Panc1 (cell line): Measurements from ENCODE around the gene RAB8A. TPM values are rescaled to one million over a fixed set of nuclear protein-coding genes. Genes with fewer than 3 reads are reported as not detected.

ENCODE experiments used
- ATAC-seq: fragments of 200-7000 bp; cut with Tn5 transposase; 2 replicates; pipeline ENCODE4 v1.9.1; 2020; ENCODE audit warnings: mild to moderate bottlenecking, moderate library complexity
- Bru-seq: library from RNA; stranded (reverse); fragments of 400-500 nt; gene quantifications from one replicate; lab custom pipeline; 2021; lab: Mats Ljungman, UMichigan
- BruChase-seq, 2 experiments: library from RNA; stranded (reverse); fragments of 400-500 nt; gene quantifications; one replicate each; lab custom pipeline; 2021; lab: Mats Ljungman, UMichigan
- BruUV-seq: library from RNA; stranded (reverse); fragments of 400-500 nt; replicated peaks from 2 replicates; lab custom pipeline; 2021; lab: Mats Ljungman, UMichigan
- CTCF ChIA-PET: fragments of 300-600 bp; sonication (Branson Sonifier 250); formaldehyde crosslinking; loops from one replicate; lab custom pipeline; 2022; ENCODE audit warnings: antibody characterized with exemption; lab: Charles Lee
- POLR2A ChIA-PET: fragments of 300-600 bp; sonication (Branson Sonifier 250); formaldehyde crosslinking; loops from one replicate; lab custom pipeline; 2022; ENCODE audit warnings: antibody characterized with exemption; lab: Charles Lee
- DNase-seq: peaks from one replicate; pipeline ENCODE4 v3.0.0-alpha.2; 2010; ENCODE audit warnings: low read depth, low spot score
- H3K27ac ChIP-seq: 2 replicates; pipeline ENCODE4 v1.5.1; 2011; ENCODE audit warnings: mild to moderate bottlenecking, low read length, inconsistent platforms
- H3K27me3 ChIP-seq: fragments of 200-500 bp; sonication (Bioruptor generic); 2 replicates; pipeline ENCODE4 v1.6.0; 2014; ENCODE audit warnings: low read length, inconsistent platforms; ENCODE audit not compliant: control insufficient read depth, insufficient read depth
- H3K36me3 ChIP-seq: fragments of 200-500 bp; sonication (Bioruptor generic); 2 replicates; pipeline ENCODE4 v1.5.1; 2014; ENCODE audit warnings: inconsistent platforms, mild to moderate bottlenecking, low read length, moderate library complexity; ENCODE audit not compliant: control insufficient read depth, insufficient read depth
- H3K4me1 ChIP-seq: 2 replicates; pipeline ENCODE4 v1.5.1; 2011; ENCODE audit warnings: inconsistent platforms, mild to moderate bottlenecking, low read length, moderate library complexity; ENCODE audit not compliant: control insufficient read depth, insufficient read depth
- H3K4me3 ChIP-seq, 2 experiments: 2 replicates each; pipeline ENCODE4 v1.5.1; 2011 to 2012; ENCODE audit warnings: low read depth in 2 of 2, low read length in 2 of 2, mild to moderate bottlenecking in 2 of 2, inconsistent platforms in 1 of 2, moderate library complexity in 1 of 2
- H3K9me3 ChIP-seq: fragments of 200-500 bp; sonication (Bioruptor generic); 2 replicates; pipeline ENCODE4 v1.5.1; 2014; ENCODE audit warnings: low read depth, mild to moderate bottlenecking, inconsistent platforms, low read length, moderate library complexity; ENCODE audit not compliant: control insufficient read depth, insufficient read depth
- POLR2AphosphoS5 ChIP-seq: IDR thresholded peaks from 2 replicates; pipeline ENCODE4 v1.6.1; 2012; ENCODE audit warnings: mild to moderate bottlenecking, low read depth, low read length, moderate library complexity
- SIN3A ChIP-seq: IDR thresholded peaks from 2 replicates; pipeline ENCODE4 v1.6.1; 2012; ENCODE audit warnings: low read depth, mild to moderate bottlenecking, low read length, moderate library complexity, borderline replicate concordance; ENCODE audit not compliant: insufficient read depth
- TCF7L2 ChIP-seq: IDR thresholded peaks from 2 replicates; pipeline ENCODE4 v1.6.1; 2011; ENCODE audit warnings: mild to moderate bottlenecking, low read depth, low read length, inconsistent platforms
- in situ Hi-C: cut with HindIII; loops from 2 replicates; pipeline ENCODE4 v1.10.0; 2016; ENCODE audit warnings: low sequenced_read_pairs, low pct_unique_long_range_greater_than_20kb
- intact Hi-C: fragments of 100-400 bp; cut with micrococcal nuclease; formaldehyde crosslinking; loops from one replicate; pipeline ENCODE4 v1.10.0; 2022; ENCODE audit not compliant: unreplicated experiment
- long read RNA-seq: library from polyadenylated mRNA; unstranded; transcript quantifications from one replicate; pipeline ENCODE4 v2.0.0, GENCODE V29; 2021; ENCODE audit not compliant: unreplicated experiment
- polyA plus RNA-seq: library from polyadenylated mRNA; unstranded; fragments of >200 nt; gene quantifications from one replicate; pipeline ENCODE4 v1.2.1, GENCODE V29; 2012; ENCODE audit warnings: missing spikeins; ENCODE audit not compliant: insufficient read length
- total RNA-seq: library from RNA; stranded (reverse); gene quantifications from one replicate; pipeline ENCODE4 v1.2.1, GENCODE V29; 2021; ENCODE audit not compliant: unreplicated experiment
- TF ChIP-seq, protein P1 (sequence below), 2 experiments: IDR thresholded peaks; 2 replicates each; pipeline ENCODE4 v1.6.1; 2011 to 2012; ENCODE audit warnings: low read depth in 2 of 2, control low read depth in 1 of 2, low read length in 1 of 2, mild to moderate bottlenecking in 1 of 2, moderate library complexity in 1 of 2; ENCODE audit not compliant: insufficient read depth in 1 of 2
- TF ChIP-seq, protein P2 (sequence below): fragments of 450-650 bp; IDR thresholded peaks from 2 replicates; pipeline ENCODE4 v1.5.1; 2017; ENCODE audit warnings: mild to moderate bottlenecking

RAB8A gene
- 75.8 TPM for total RNA-seq
- 61.5 TPM for polyA plus RNA-seq
- Bru-seq, nascent RNA, result percentile 62 among the genes with signal in this experiment
- BruChase-seq, experiment 1, labeled RNA remaining after a 2-hour chase, result percentile 73 among the genes with signal in this experiment
- BruChase-seq, experiment 2, labeled RNA remaining after a 6-hour chase, result percentile 88 among the genes with signal in this experiment
- long read RNA-seq, transcript RAB8A-201 (8 exons, 2,827 nt), result major isoform, 158 of 171 reads
- long read RNA-seq, partial matches to known transcripts, result 7 of 171 reads
- long read RNA-seq, other reads (novel, unspliced or antisense), result 4 of 171 reads

DNA sequence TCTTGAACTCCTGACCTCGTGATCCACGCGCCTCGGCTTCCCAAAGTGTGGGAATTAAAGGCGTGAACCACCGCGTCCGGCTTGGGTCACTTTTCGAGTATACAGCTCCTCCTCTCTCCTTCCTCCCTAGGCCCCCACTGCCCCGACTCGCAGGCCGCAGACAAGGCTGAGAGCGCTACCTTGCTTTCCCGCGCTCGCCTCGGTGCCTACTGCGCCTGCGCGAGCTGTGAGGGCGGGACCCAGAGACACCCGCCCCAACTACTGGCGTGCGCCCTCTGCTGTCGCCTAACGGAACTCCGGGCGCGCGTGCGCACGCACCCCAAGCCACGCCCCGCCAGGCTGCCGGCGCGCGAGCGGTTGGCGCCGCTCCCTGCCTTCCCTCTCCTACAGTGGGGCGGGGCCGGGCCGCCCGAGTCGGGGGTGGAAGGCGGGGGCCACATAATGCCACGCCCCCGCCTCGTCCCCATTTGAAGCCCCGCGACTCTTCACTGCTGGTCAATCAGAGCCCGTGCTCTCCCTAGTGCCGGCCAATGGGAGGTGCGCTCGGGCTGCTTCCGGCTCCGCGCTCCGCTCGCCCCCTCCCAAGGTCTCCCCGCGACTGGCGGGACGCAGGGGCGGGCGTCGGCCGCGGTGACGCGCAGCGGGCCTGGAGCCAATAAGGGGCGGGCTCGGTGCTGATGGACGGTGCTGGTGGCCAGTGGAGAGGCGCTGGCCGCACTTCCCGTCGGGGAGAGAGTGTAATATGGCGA is at the start of gene RAB8A:
TSS of gene RAB8A (plus strand) at position 730 of the 749 bp plus-strand sequence. CDS start at position 743, 13 bp downstream.
- Histone ChIP-seq H3K36me3 (no peaks in the 10 kb centered on the region; the same call in 1 of the 2 replicates), H3K9me3 (no peaks in the 10 kb centered on the region), H3K4me3 (peak within 1 kb of the TSS; percentile 79 to 95), H3K4me1 (peaks cover 5% of the 10 kb centered on the region; the same call in 1 of the 2 replicates), H3K27ac (peak within 1 kb of the TSS; percentile 92), H3K27me3 (no peaks in the 10 kb centered on the region)
- CTCF ChIA-PET, result interaction anchor here (0.6 to 0.7 kb wide), 3 partner anchors 25 to 154 kb away, joined by 3 to 12 read pairs (median 3); no protein-coding TSS in a partner anchor
- POLR2A ChIA-PET, result no interaction called here
- ATAC-seq (peak; percentile 99), DNase-seq (peak; percentile 80)
- intact Hi-C loops (no loop called here), in situ Hi-C loops (no loop called here)
- no TSS peak for BruUV-seq
- TF ChIP-seq TCF7L2 (peak; percentile 81), SIN3A (peak; percentile 43; the same call in 1 of the 2 replicates)
- TF ChIP-seq, protein P1, sequence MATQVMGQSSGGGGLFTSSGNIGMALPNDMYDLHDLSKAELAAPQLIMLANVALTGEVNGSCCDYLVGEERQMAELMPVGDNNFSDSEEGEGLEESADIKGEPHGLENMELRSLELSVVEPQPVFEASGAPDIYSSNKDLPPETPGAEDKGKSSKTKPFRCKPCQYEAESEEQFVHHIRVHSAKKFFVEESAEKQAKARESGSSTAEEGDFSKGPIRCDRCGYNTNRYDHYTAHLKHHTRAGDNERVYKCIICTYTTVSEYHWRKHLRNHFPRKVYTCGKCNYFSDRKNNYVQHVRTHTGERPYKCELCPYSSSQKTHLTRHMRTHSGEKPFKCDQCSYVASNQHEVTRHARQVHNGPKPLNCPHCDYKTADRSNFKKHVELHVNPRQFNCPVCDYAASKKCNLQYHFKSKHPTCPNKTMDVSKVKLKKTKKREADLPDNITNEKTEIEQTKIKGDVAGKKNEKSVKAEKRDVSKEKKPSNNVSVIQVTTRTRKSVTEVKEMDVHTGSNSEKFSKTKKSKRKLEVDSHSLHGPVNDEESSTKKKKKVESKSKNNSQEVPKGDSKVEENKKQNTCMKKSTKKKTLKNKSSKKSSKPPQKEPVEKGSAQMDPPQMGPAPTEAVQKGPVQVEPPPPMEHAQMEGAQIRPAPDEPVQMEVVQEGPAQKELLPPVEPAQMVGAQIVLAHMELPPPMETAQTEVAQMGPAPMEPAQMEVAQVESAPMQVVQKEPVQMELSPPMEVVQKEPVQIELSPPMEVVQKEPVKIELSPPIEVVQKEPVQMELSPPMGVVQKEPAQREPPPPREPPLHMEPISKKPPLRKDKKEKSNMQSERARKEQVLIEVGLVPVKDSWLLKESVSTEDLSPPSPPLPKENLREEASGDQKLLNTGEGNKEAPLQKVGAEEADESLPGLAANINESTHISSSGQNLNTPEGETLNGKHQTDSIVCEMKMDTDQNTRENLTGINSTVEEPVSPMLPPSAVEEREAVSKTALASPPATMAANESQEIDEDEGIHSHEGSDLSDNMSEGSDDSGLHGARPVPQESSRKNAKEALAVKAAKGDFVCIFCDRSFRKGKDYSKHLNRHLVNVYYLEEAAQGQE (IDR thresholded peaks at IDR 0.05; ENCODE audit: insufficient read depth in 1 of 2, low read depth in 2 of 2, low read length in 1 of 2), result no peak
- TF ChIP-seq, protein P2, sequence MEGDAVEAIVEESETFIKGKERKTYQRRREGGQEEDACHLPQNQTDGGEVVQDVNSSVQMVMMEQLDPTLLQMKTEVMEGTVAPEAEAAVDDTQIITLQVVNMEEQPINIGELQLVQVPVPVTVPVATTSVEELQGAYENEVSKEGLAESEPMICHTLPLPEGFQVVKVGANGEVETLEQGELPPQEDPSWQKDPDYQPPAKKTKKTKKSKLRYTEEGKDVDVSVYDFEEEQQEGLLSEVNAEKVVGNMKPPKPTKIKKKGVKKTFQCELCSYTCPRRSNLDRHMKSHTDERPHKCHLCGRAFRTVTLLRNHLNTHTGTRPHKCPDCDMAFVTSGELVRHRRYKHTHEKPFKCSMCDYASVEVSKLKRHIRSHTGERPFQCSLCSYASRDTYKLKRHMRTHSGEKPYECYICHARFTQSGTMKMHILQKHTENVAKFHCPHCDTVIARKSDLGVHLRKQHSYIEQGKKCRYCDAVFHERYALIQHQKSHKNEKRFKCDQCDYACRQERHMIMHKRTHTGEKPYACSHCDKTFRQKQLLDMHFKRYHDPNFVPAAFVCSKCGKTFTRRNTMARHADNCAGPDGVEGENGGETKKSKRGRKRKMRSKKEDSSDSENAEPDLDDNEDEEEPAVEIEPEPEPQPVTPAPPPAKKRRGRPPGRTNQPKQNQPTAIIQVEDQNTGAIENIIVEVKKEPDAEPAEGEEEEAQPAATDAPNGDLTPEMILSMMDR, result peak; percentile 90

DNA sequence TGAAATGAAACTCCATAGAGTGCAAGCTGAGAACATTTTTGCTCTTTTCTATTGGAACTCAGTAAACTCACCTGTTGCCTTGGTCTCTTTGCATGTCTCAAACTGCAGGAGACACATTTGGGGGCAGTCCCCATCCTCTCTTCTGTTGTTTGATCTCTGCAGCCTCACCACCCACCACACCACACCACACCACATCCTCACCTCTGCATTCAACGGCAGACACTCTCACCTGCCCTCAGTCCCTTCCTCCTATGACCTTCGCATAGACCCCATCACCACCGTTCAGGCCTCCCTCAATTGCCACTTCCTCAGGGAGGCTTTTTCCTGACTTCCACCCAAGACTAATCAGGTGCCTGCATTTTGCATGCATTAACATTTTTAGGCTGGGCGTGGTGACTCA is 49.7 kb upstream of the RAB8A start:
- ChIA-PET CTCF (interaction anchor here (0.6 kb wide), 1 partner anchor 21 kb away, joined by 5 read pairs; no protein-coding TSS in a partner anchor), POLR2A (interaction anchor here (0.7 kb wide), 1 partner anchor 69 kb away, joined by 4 read pairs; no protein-coding TSS in a partner anchor)
- intact Hi-C loops, result no loop called here

More for the DNA sequence above, 49.7 kb upstream of the RAB8A start:
- ATAC-seq, result no peak
- peaks cover 2% of the 10 kb centered on the region for H3K4me1 ChIP-seq
- no TSS peak for BruUV-seq
- TF ChIP-seq, protein P1 (IDR thresholded peaks at IDR 0.05; ENCODE audit: insufficient read depth in 1 of 2, low read depth in 2 of 2, low read length in 1 of 2), result no peak
- no peak for TF ChIP-seq SIN3A
- TF ChIP-seq, protein P2, result no peak
- TF ChIP-seq POLR2AphosphoS5, result no peak
- no peak for TF ChIP-seq TCF7L2
- no peaks in the 10 kb centered on the region for H3K9me3 ChIP-seq
- no peak overlapping the region for H3K4me3 ChIP-seq
- no peak overlapping the region for H3K27ac ChIP-seq
- DNase-seq, result no peak
- no peaks in the 10 kb centered on the region for H3K27me3 ChIP-seq
- in situ Hi-C loops, result no loop called here
- no peaks in the 10 kb centered on the region for H3K36me3 ChIP-seq
